A673 (cell line): ENCODE measurements around the gene KISS1.
"Not testable (repeated sequence)": the region's sequence is repeated elsewhere in the genome, so short reads cannot be mapped to it uniquely, and the experiment has no call there.

Experiments
- CTCF ChIP-seq: fragments of 300-800, 200-600 bp; sonication (generic); conservative IDR thresholded peaks from 2 replicates; pipeline ENCODE4 v1.5.1; 2017; ENCODE audit warnings: low read depth, mild to moderate bottlenecking, antibody characterized with exemption, low read length, moderate library complexity, mixed read lengths
- EZH2 ChIP-seq: fragments of 200-600 bp; sonication (generic); IDR thresholded peaks from 2 replicates; pipeline ENCODE4 v1.6.1; 2017; ENCODE audit warnings: borderline replicate concordance, low read depth, mild to moderate bottlenecking, mixed read lengths, antibody characterized with exemption, low read length; ENCODE audit not compliant: poor library complexity, severe bottlenecking

- TF ChIP-seq CTCF, EZH2: not testable (repeated sequence)
Measured at GRCh38 chr1:204238520-204238919, 42.2 kb upstream of the KISS1 start.
